GM13976 (cell line): ENCODE data around the gene IL15RA.

Source experiments
- DNase-seq: peaks from one replicate; pipeline ENCODE4 v3.0.0; 2012; ENCODE audit warnings: low spot score
- in situ Hi-C: fragments of 300-500 bp; cut with MboI; formaldehyde crosslinking; loops from one replicate; pipeline ENCODE4 v1.12.0; 2022; ENCODE audit warnings: low sequenced_read_pairs, mixed read lengths, inconsistent platforms; ENCODE audit not compliant: unreplicated experiment
- TF ChIP-seq, protein P1 (sequence below): IDR thresholded peaks from 2 replicates; pipeline ENCODE4 v1.5.1; 2012; ENCODE audit warnings: borderline replicate concordance, mild to moderate bottlenecking; ENCODE audit not compliant: insufficient read depth; ENCODE audit errors: extremely low read depth, missing control alignments, control extremely low read depth

Gene IL15RA

GRCh38 chr10:5932345-5932744 lies 45.0 kb downstream of the IL15RA start:
- in situ Hi-C loops, result no loop called here
- TF ChIP-seq, protein P1, sequence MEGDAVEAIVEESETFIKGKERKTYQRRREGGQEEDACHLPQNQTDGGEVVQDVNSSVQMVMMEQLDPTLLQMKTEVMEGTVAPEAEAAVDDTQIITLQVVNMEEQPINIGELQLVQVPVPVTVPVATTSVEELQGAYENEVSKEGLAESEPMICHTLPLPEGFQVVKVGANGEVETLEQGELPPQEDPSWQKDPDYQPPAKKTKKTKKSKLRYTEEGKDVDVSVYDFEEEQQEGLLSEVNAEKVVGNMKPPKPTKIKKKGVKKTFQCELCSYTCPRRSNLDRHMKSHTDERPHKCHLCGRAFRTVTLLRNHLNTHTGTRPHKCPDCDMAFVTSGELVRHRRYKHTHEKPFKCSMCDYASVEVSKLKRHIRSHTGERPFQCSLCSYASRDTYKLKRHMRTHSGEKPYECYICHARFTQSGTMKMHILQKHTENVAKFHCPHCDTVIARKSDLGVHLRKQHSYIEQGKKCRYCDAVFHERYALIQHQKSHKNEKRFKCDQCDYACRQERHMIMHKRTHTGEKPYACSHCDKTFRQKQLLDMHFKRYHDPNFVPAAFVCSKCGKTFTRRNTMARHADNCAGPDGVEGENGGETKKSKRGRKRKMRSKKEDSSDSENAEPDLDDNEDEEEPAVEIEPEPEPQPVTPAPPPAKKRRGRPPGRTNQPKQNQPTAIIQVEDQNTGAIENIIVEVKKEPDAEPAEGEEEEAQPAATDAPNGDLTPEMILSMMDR, result no peak
- DNase-seq, result no peak

DNA sequence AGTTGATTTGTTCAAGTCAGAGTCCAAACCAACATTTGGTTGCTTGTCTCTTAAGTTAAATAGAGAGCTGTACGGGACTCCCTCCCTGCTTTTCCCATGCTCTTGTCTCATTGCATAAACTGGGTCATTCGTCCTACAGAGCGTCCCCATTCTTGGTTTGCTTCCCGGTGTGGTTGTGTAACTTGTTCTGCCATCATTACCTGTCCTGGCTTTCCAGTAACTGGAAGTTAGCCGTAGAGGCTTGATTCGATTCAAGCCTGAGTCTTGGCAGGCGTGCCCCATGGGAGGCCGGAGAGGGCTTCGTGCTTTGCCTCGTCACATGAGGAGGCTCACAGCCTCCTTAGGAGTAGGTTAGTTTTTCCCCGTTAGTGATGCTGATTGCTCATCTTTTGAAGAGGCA lies 47.1 kb downstream of the IL15RA start:
- TF ChIP-seq, protein P1, result no peak
- DNase-seq, result no peak
- in situ Hi-C loops, result no loop called here

DNA sequence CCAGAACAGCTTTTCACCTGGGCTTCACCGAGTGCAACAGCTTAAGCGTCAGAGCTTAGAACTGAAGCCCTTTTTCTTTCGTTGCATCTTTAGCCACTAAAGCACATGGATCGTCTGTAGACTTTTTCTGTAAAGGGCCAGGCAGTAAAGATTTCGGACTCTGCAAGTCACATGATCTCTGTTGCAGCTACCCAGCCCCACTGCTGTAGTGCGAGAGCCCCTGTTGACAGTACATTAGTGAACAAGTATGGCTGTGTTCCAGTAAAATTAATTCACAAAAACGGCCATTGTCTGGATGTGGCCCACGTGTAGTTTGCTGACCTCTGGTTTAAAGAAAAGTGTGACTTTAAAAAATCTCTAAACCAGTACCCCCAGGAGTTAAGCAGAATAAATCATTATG lies 47.9 kb downstream of the IL15RA start:
- in situ Hi-C loops, result no loop called here
- no peak for DNase-seq
- TF ChIP-seq, protein P1, result no peak

DNA sequence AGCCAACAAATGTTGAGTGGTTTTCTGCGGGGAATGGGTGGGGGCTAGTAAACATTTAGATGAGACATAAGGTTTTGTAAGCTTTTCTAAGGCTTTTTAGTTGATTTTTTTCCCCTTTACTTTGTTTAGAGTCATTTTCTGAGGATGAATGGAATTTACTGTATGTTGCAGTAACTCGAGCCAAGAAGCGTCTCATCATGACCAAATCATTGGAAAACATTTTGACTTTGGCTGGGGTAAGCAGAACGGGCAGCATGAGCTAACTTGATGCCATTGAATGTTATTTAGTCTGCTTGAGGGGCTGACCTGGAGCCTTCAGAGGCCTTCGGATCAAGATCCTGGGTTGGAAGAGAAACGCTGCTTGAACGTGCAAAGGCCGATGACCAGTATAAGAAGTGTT lies 50.0 kb downstream of the IL15RA start:
- in situ Hi-C loops, result no loop called here

DNA sequence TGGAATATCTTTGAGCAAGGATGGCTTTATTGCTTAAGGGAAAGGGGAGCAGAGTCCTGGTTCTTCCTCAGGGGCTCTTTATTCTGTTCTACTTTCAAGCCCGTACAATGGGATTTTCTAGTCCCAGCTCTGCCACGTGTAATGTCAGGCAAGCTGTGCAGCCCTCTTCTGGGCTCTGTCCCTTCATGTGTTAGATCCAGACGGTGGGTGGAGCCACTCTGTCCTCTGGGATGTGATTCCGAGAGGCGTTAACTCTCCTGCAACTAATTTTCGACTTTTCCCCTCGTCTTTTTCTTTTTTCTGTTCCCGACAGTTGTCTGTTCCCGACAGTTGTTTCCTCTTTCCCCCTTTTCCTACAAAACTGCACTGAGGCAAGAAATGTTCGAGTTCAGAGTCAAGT lies 52.5 kb downstream of the IL15RA start:
- in situ Hi-C loops, result no loop called here

More for the DNA sequence above, 50.0 kb downstream of the IL15RA start:
- TF ChIP-seq, protein P1, result no peak
- DNase-seq, result no peak

GRCh38 chr10:5921746-5922145 lies 55.6 kb downstream of the IL15RA start:
- no peak for DNase-seq
- TF ChIP-seq, protein P1, result no peak
- in situ Hi-C loops, result no loop called here

More for the DNA sequence above, 52.5 kb downstream of the IL15RA start:
- TF ChIP-seq, protein P1, result no peak
- DNase-seq, result no peak

GRCh38 chr10:5919568-5919967 lies 57.8 kb downstream of the IL15RA start:
- DNase-seq, result no peak
- TF ChIP-seq, protein P1, result no peak
- in situ Hi-C loops, result no loop called here
